ENCODE measurements around the gene KRT25. TPM values are rescaled to one million over a fixed set of nuclear protein-coding genes. Genes with fewer than 3 reads are reported as not detected.

KRT25 gene
- total RNA-seq, 1 donor from 2014 or later = not detected

- H3K36me3 Mint-ChIP-seq (ENCODE audit: unreplicated experiment) = no peaks in the 10 kb centered on the region
- no peak overlapping the region for H3K27ac Mint-ChIP-seq (ENCODE audit: unreplicated experiment)
- peaks cover 74% of the 10 kb centered on the region for H3K27me3 Mint-ChIP-seq (ENCODE audit: unreplicated experiment)
- TF ChIP-seq CTCF (IDR thresholded peaks at IDR 0.05) = no peak
- no peaks in the 10 kb centered on the region for H3K4me1 Mint-ChIP-seq (ENCODE audit: unreplicated experiment)
- H3K4me3 Mint-ChIP-seq (ENCODE audit: unreplicated experiment) = no peak overlapping the region
- no peaks in the 10 kb centered on the region for H3K9me3 Mint-ChIP-seq (ENCODE audit: unreplicated experiment)
- no peak for DNase-seq (ENCODE audit: extremely low spot score, unreplicated experiment)
These were observed 22.3 kb upstream of the KRT25 start for GRCh38 chr17:40777459-40777858.

GRCh38 chr17:40775945-40776344 is 20.8 kb upstream of the KRT25 start:
- Mint-ChIP-seq H3K9me3 (ENCODE audit: unreplicated experiment) (no peaks in the 10 kb centered on the region), H3K4me3 (ENCODE audit: unreplicated experiment) (no peak overlapping the region), H3K4me1 (ENCODE audit: unreplicated experiment) (no peaks in the 10 kb centered on the region), H3K27ac (ENCODE audit: unreplicated experiment) (no peak overlapping the region), H3K36me3 (ENCODE audit: unreplicated experiment) (no peaks in the 10 kb centered on the region), H3K27me3 (ENCODE audit: unreplicated experiment) (peaks cover 75% of the 10 kb centered on the region)
- TF ChIP-seq CTCF (IDR thresholded peaks at IDR 0.05) = no peak
- DNase-seq (ENCODE audit: extremely low spot score, unreplicated experiment) = no peak

GRCh38 chr17:40772101-40772500 is 17.0 kb upstream of the KRT25 start, which contains the start of gene KRT26:
Gene KRT26, minus strand, starts transcription at chr17:40772201. Its CDS starts 88 bp downstream, at chr17:40772113.
- DNase-seq (ENCODE audit: extremely low spot score, unreplicated experiment) = no peak
- H3K27ac Mint-ChIP-seq (ENCODE audit: unreplicated experiment) = no peak within 1 kb of the TSS
- no peak within 1 kb of the TSS for H3K4me3 Mint-ChIP-seq (ENCODE audit: unreplicated experiment)
- no peaks in the 10 kb centered on the region for H3K36me3 Mint-ChIP-seq (ENCODE audit: unreplicated experiment)
- no peaks in the 10 kb centered on the region for H3K4me1 Mint-ChIP-seq (ENCODE audit: unreplicated experiment)
- peaks cover 64% of the 10 kb centered on the region for H3K27me3 Mint-ChIP-seq (ENCODE audit: unreplicated experiment)
- no peak for TF ChIP-seq CTCF (IDR thresholded peaks at IDR 0.05)
- no peaks in the 10 kb centered on the region for H3K9me3 Mint-ChIP-seq (ENCODE audit: unreplicated experiment)

- no peak for DNase-seq (ENCODE audit: extremely low spot score, unreplicated experiment)
- peaks cover 17% of the 10 kb centered on the region for H3K9me3 Mint-ChIP-seq (ENCODE audit: unreplicated experiment)
- no peak overlapping the region for H3K27ac Mint-ChIP-seq (ENCODE audit: unreplicated experiment)
- H3K4me3 Mint-ChIP-seq (ENCODE audit: unreplicated experiment) = no peak overlapping the region
- no peak for TF ChIP-seq CTCF (IDR thresholded peaks at IDR 0.05)
- H3K4me1 Mint-ChIP-seq (ENCODE audit: unreplicated experiment) = no peaks in the 10 kb centered on the region
- peaks cover 39% of the 10 kb centered on the region for H3K27me3 Mint-ChIP-seq (ENCODE audit: unreplicated experiment)
- H3K36me3 Mint-ChIP-seq (ENCODE audit: unreplicated experiment) = no peaks in the 10 kb centered on the region
These were observed 10.5 kb upstream of the KRT25 start for GRCh38 chr17:40765657-40766056.

- Mint-ChIP-seq H3K27ac (ENCODE audit: unreplicated experiment) (no peak overlapping the region), H3K9me3 (ENCODE audit: unreplicated experiment) (peaks cover 34% of the 10 kb centered on the region), H3K4me1 (ENCODE audit: unreplicated experiment) (no peaks in the 10 kb centered on the region), H3K27me3 (ENCODE audit: unreplicated experiment) (peaks cover 36% of the 10 kb centered on the region), H3K4me3 (ENCODE audit: unreplicated experiment) (no peak overlapping the region), H3K36me3 (ENCODE audit: unreplicated experiment) (no peaks in the 10 kb centered on the region)
- no peak for TF ChIP-seq CTCF (IDR thresholded peaks at IDR 0.05)
- DNase-seq (ENCODE audit: extremely low spot score, unreplicated experiment) = no peak
These were observed 8.6 kb upstream of the KRT25 start for GRCh38 chr17:40763752-40764151.
